ENCODE data around the gene ZNF280D.

GRCh38 chr15:56613811-56614210, 119.5 kb downstream of the ZNF280D start:
- TF ChIP-seq CTCF (IDR thresholded peaks at IDR 0.05) (no peak), POLR2A (IDR thresholded peaks at IDR 0.05) (no peak)
